HEK293 (cell line): ENCODE measurements around the gene C2CD2.

ENCODE experiments used
- CTCF ChIA-PET: fragments of 350-600 bp; formaldehyde crosslinking; extraction: SDS; loops from one replicate; lab custom pipeline; 2021; ENCODE audit warnings: antibody characterized with exemption; lab: Yijun Ruan, JAX
- POLR2A ChIA-PET: fragments of 300-600 bp; formaldehyde crosslinking; extraction: SDS; loops from one replicate; lab custom pipeline; 2020; ENCODE audit warnings: antibody characterized with exemption, inconsistent platforms; lab: Yijun Ruan, JAX
- H3K27ac ChIP-seq: fragments of 200-500 bp; sonication (Bioruptor generic); 2 replicates; pipeline ENCODE4 v1.5.1; 2014; ENCODE audit warnings: low read depth, low read length, control low read depth, inconsistent platforms; ENCODE audit errors: extremely low read depth
- H3K36me3 ChIP-seq, 2 experiments: fragments of 200-500 bp in 1 of 2; sonication (Bioruptor generic) in 1 of 2; 1 replicate in 1 of 2; 2 replicates in 1 of 2; pipeline ENCODE4 v1.5.1; 2014 to 2017; ENCODE audit warnings: inconsistent platforms in 2 of 2, low read length in 2 of 2; ENCODE audit not compliant: control insufficient read depth in 2 of 2, insufficient read depth in 1 of 2
- H3K4me1 ChIP-seq: fragments of 200-500 bp; sonication (Bioruptor generic); 2 replicates; pipeline ENCODE4 v1.5.1; 2014; ENCODE audit warnings: mild to moderate bottlenecking, low read length, inconsistent platforms; ENCODE audit not compliant: control insufficient read depth, insufficient read depth
- H3K4me3 ChIP-seq: 2 replicates; pipeline ENCODE4 v1.5.1; 2011; ENCODE audit warnings: low read depth, mild to moderate bottlenecking, control low read depth, low read length, moderate library complexity
- H3K9me3 ChIP-seq: fragments of 200-500 bp; sonication (Bioruptor generic); 2 replicates; pipeline ENCODE4 v1.5.1; 2014; ENCODE audit warnings: low read depth, low read length, inconsistent platforms; ENCODE audit not compliant: control insufficient read depth, insufficient read depth
- MZF1 ChIP-seq: fragments of 450-650 bp; formaldehyde crosslinking; IDR thresholded peaks from 2 replicates; pipeline ENCODE4 v1.5.1; 2017; ENCODE audit warnings: missing biosample characterization, missing genetic modification characterization, borderline replicate concordance
- OVOL3 ChIP-seq: fragments of 450-650 bp; formaldehyde crosslinking; IDR thresholded peaks from 2 replicates; pipeline ENCODE4 v1.5.1; 2016; ENCODE audit warnings: missing biosample characterization, missing genetic modification characterization
- SCRT1 ChIP-seq: fragments of 450-650 bp; formaldehyde crosslinking; IDR thresholded peaks from 2 replicates; pipeline ENCODE4 v1.5.1; 2016; ENCODE audit warnings: missing biosample characterization, missing genetic modification characterization, borderline replicate concordance
- SCRT2 ChIP-seq: fragments of 450-650 bp; formaldehyde crosslinking; IDR thresholded peaks from 2 replicates; pipeline ENCODE4 v1.5.1; 2016; ENCODE audit warnings: missing biosample characterization, missing genetic modification characterization
- ZIC2 ChIP-seq: fragments of 450-650 bp; formaldehyde crosslinking; IDR thresholded peaks from 2 replicates; pipeline ENCODE4 v1.5.1; 2016; ENCODE audit warnings: missing biosample characterization, missing genetic modification characterization
- ZNF133 ChIP-seq: fragments of 450-650 bp; formaldehyde crosslinking; IDR thresholded peaks from 2 replicates; pipeline ENCODE4 v1.5.1; 2016; ENCODE audit warnings: missing biosample characterization, missing genetic modification characterization
- ZNF169 ChIP-seq: fragments of 450-650 bp; formaldehyde crosslinking; IDR thresholded peaks from 2 replicates; pipeline ENCODE4 v1.5.1; 2016; ENCODE audit warnings: missing biosample characterization, missing genetic modification characterization
- ZNF202 ChIP-seq: fragments of 450-650 bp; formaldehyde crosslinking; IDR thresholded peaks from 2 replicates; pipeline ENCODE4 v1.5.1; 2016; ENCODE audit warnings: missing biosample characterization, missing genetic modification characterization, borderline replicate concordance
- ZNF214 ChIP-seq: fragments of 450-650 bp; formaldehyde crosslinking; IDR thresholded peaks from 2 replicates; pipeline ENCODE4 v1.5.1; 2017; ENCODE audit warnings: missing biosample characterization, mild to moderate bottlenecking, missing genetic modification characterization, borderline replicate concordance
- ZNF324 ChIP-seq: fragments of 450-650 bp; formaldehyde crosslinking; IDR thresholded peaks from 2 replicates; pipeline ENCODE4 v1.5.1; 2016; ENCODE audit warnings: missing biosample characterization, missing genetic modification characterization
- ZNF561 ChIP-seq: fragments of 450-650 bp; IDR thresholded peaks from 2 replicates; pipeline ENCODE4 v1.5.1; 2018; ENCODE audit warnings: missing biosample characterization, missing genetic modification characterization, borderline replicate concordance
- ZNF571 ChIP-seq: fragments of 450-650 bp; formaldehyde crosslinking; IDR thresholded peaks from 2 replicates; pipeline ENCODE4 v1.5.0; 2017; ENCODE audit warnings: missing biosample characterization, missing genetic modification characterization
- ZNF585B ChIP-seq: fragments of 450-650 bp; formaldehyde crosslinking; IDR thresholded peaks from 2 replicates; pipeline ENCODE4 v1.5.1; 2016; ENCODE audit warnings: missing biosample characterization, missing genetic modification characterization
- ZNF596 ChIP-seq: fragments of 450-650 bp; IDR thresholded peaks from 2 replicates; pipeline ENCODE4 v1.5.0; 2018; ENCODE audit warnings: missing biosample characterization, mild to moderate bottlenecking, missing genetic modification characterization, moderate library complexity
- ZNF600 ChIP-seq: fragments of 450-650 bp; formaldehyde crosslinking; IDR thresholded peaks from 2 replicates; pipeline ENCODE4 v1.5.1; 2016; ENCODE audit warnings: missing biosample characterization, missing genetic modification characterization
- ZNF629 ChIP-seq: fragments of 450-650 bp; formaldehyde crosslinking; IDR thresholded peaks from 2 replicates; pipeline ENCODE4 v1.5.1; 2017; ENCODE audit warnings: missing biosample characterization, missing genetic modification characterization
- ZNF707 ChIP-seq: fragments of 450-650 bp; formaldehyde crosslinking; IDR thresholded peaks from 2 replicates; pipeline ENCODE4 v1.5.1; 2016; ENCODE audit warnings: missing biosample characterization, missing genetic modification characterization
- TF ChIP-seq, protein P1 (sequence below): fragments of 450-650 bp; formaldehyde crosslinking; IDR thresholded peaks from 2 replicates; pipeline ENCODE4 v1.5.1; 2016; ENCODE audit warnings: missing biosample characterization, missing genetic modification characterization
- TF ChIP-seq, protein P2 (sequence below): fragments of 450-650 bp; formaldehyde crosslinking; IDR thresholded peaks from 2 replicates; pipeline ENCODE4 v1.5.1; 2017; ENCODE audit warnings: missing biosample characterization, missing genetic modification characterization
- TF ChIP-seq, protein P3 (sequence below): fragments of 450-650 bp; formaldehyde crosslinking; IDR thresholded peaks from 2 replicates; pipeline ENCODE4 v1.5.1; 2017; ENCODE audit warnings: missing biosample characterization, missing genetic modification characterization
- TF ChIP-seq, protein P4 (sequence below): fragments of 450-650 bp; IDR thresholded peaks from 2 replicates; pipeline ENCODE4 v1.5.1; 2018; ENCODE audit warnings: missing biosample characterization, mild to moderate bottlenecking, missing genetic modification characterization
- TF ChIP-seq, protein P5 (sequence below): fragments of 450-650 bp; formaldehyde crosslinking; conservative IDR thresholded peaks from 2 replicates; pipeline ENCODE4 v1.5.1; 2016; ENCODE audit warnings: low read depth, missing biosample characterization, missing genetic modification characterization

Gene C2CD2

DNA sequence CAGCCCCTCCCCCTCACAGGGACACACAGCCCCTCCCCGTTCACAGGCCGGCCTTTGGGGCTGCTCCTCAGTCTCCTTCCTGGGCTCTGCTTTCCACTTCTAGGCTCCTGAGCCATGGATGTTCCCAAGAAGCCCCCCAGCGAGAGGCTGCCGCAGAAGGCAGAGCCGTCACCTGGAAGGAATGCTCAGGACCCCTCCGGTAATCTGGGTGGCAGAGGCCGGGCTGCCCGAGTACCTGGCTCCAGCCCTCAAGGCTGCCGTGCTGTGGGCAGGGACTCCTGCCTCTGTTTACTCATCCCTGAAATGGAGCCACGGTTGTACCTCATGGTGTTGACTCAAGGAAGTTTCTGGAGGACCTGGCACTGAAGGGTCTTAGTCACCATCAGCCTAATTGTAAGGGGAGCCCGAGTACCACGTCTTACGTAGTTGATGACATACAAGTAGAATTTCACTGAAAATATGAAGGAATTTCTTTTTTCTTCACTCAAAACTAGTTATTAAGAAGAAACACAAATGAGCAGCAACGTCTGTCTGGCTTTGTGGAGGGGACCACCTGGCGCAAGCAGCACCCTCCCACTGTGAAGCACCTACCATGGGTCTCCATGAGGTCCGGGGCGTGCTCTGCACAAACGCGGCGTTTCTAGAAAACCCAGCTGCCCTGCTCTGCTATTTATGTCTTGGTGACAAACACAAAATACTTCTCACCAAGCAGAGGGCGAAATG, 108.3 kb downstream of the C2CD2 start:
- no peaks in the 10 kb centered on the region; a peak in 1 of 3 replicates for H3K36me3 ChIP-seq
- no peaks in the 10 kb centered on the region for H3K4me1 ChIP-seq
- TF ChIP-seq, protein P1, sequence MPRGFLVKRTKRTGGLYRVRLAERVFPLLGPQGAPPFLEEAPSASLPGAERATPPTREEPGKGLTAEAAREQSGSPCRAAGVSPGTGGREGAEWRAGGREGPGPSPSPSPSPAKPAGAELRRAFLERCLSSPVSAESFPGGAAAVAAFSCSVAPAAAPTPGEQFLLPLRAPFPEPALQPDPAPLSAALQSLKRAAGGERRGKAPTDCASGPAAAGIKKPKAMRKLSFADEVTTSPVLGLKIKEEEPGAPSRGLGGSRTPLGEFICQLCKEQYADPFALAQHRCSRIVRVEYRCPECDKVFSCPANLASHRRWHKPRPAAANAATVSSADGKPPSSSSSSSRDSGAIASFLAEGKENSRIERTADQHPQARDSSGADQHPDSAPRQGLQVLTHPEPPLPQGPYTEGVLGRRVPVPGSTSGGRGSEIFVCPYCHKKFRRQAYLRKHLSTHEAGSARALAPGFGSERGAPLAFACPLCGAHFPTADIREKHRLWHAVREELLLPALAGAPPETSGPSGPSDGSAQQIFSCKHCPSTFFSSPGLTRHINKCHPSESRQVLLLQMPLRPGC: no peak
- TF ChIP-seq, protein P2, sequence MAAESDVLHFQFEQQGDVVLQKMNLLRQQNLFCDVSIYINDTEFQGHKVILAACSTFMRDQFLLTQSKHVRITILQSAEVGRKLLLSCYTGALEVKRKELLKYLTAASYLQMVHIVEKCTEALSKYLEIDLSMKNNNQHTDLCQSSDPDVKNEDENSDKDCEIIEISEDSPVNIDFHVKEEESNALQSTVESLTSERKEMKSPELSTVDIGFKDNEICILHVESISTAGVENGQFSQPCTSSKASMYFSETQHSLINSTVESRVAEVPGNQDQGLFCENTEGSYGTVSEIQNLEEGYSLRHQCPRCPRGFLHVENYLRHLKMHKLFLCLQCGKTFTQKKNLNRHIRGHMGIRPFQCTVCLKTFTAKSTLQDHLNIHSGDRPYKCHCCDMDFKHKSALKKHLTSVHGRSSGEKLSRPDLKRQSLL (tag by site-specific recombination): no peak
- TF ChIP-seq MZF1: no peak
- TF ChIP-seq ZNF571 (tag by site-specific recombination): no peak
- TF ChIP-seq ZNF561: no peak
- no peaks in the 10 kb centered on the region for H3K9me3 ChIP-seq
- no peak overlapping the region for H3K4me3 ChIP-seq
- POLR2A ChIA-PET: no interaction called here
- CTCF ChIA-PET: interaction anchor here (2.5 kb wide), 1 partner anchor 28 kb away, joined by 13 read pairs; no protein-coding TSS in a partner anchor
- no peak overlapping the region for H3K27ac ChIP-seq

DNA sequence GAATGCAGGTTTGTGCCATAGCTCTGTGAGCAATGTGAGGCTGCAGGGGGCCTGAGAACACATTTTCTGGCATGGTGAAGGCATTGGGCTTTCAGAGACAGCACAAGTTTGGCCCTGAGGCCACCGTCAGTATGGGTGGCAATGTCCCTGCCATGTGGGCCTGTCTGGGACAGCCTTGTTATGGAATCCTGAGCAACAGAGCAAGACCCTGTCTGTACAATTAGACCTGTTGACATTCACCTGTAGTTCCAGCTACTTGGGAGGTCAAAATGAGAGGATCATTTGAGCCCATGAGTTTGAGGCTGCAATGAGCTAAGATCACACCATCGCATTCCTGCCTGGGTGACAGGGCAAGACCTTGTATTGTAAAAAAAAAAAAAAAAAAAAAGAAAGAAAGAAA, 110.2 kb downstream of the C2CD2 start:
- Histone ChIP-seq H3K9me3 (no peaks in the 10 kb centered on the region), H3K4me1 (no peaks in the 10 kb centered on the region), H3K36me3 (peaks cover 0 to 4% of the 10 kb centered on the region in 2 experiments; a peak in 2 of 3 replicates), H3K27ac (no peak overlapping the region), H3K4me3 (no peak overlapping the region)
- ChIA-PET CTCF (interaction anchor here (0.6 to 1.5 kb wide), 3 partner anchors 26 to 232 kb away, joined by 3 to 5 read pairs (median 3); no protein-coding TSS in a partner anchor), POLR2A (no interaction called here)
- TF ChIP-seq ZIC2 (tag by site-specific recombination) (no peak), ZNF596 (tag by site-specific recombination) (no peak), ZNF707 (tag by site-specific recombination) (no peak), SCRT2 (tag by site-specific recombination) (peak; percentile 61), SCRT1 (tag by site-specific recombination) (peak; percentile 66)
- TF ChIP-seq, protein P3, sequence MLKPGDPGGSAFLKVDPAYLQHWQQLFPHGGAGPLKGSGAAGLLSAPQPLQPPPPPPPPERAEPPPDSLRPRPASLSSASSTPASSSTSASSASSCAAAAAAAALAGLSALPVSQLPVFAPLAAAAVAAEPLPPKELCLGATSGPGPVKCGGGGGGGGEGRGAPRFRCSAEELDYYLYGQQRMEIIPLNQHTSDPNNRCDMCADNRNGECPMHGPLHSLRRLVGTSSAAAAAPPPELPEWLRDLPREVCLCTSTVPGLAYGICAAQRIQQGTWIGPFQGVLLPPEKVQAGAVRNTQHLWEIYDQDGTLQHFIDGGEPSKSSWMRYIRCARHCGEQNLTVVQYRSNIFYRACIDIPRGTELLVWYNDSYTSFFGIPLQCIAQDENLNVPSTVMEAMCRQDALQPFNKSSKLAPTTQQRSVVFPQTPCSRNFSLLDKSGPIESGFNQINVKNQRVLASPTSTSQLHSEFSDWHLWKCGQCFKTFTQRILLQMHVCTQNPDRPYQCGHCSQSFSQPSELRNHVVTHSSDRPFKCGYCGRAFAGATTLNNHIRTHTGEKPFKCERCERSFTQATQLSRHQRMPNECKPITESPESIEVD (tag by site-specific recombination): no peak
- TF ChIP-seq, protein P4, sequence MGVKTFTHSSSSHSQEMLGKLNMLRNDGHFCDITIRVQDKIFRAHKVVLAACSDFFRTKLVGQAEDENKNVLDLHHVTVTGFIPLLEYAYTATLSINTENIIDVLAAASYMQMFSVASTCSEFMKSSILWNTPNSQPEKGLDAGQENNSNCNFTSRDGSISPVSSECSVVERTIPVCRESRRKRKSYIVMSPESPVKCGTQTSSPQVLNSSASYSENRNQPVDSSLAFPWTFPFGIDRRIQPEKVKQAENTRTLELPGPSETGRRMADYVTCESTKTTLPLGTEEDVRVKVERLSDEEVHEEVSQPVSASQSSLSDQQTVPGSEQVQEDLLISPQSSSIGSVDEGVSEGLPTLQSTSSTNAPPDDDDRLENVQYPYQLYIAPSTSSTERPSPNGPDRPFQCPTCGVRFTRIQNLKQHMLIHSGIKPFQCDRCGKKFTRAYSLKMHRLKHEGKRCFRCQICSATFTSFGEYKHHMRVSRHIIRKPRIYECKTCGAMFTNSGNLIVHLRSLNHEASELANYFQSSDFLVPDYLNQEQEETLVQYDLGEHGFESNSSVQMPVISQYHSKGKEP: no peak

DNA sequence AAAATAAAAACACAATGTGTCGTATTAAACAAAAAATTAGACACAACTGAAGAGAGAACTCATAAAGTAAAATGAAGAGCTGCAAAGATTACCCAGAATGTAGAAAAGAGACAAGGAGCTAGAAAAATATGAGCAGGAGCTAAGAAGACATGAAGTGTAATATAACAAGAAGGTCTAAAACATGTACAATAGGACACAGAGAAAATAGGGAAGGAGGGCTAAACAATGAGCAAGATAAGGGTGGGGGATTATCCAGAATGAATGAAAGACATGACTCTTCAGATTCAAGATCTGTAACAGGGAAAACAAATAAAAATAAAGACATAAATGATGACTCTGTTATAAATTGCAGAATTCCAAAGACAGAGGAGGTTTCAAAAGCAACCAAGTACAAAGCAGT, 112.9 kb downstream of the C2CD2 start:
- H3K4me1 ChIP-seq: no peaks in the 10 kb centered on the region
- CTCF ChIA-PET: interaction anchor here (0.5 to 3.5 kb wide), 3 partner anchors 25 to 228 kb away, joined by 3 to 14 read pairs (median 4); no protein-coding TSS in a partner anchor
- no peak for TF ChIP-seq ZNF600
- TF ChIP-seq ZNF629 (tag by site-specific recombination): no peak
- no peak for TF ChIP-seq ZNF202
- TF ChIP-seq, protein P5, sequence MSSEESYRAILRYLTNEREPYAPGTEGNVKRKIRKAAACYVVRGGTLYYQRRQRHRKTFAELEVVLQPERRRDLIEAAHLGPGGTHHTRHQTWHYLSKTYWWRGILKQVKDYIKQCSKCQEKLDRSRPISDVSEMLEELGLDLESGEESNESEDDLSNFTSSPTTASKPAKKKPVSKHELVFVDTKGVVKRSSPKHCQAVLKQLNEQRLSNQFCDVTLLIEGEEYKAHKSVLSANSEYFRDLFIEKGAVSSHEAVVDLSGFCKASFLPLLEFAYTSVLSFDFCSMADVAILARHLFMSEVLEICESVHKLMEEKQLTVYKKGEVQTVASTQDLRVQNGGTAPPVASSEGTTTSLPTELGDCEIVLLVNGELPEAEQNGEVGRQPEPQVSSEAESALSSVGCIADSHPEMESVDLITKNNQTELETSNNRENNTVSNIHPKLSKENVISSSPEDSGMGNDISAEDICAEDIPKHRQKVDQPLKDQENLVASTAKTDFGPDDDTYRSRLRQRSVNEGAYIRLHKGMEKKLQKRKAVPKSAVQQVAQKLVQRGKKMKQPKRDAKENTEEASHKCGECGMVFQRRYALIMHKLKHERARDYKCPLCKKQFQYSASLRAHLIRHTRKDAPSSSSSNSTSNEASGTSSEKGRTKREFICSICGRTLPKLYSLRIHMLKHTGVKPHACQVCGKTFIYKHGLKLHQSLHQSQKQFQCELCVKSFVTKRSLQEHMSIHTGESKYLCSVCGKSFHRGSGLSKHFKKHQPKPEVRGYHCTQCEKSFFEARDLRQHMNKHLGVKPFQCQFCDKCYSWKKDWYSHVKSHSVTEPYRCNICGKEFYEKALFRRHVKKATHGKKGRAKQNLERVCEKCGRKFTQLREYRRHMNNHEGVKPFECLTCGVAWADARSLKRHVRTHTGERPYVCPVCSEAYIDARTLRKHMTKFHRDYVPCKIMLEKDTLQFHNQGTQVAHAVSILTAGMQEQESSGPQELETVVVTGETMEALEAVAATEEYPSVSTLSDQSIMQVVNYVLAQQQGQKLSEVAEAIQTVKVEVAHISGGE (tag by site-specific recombination): no peak
- no peak for TF ChIP-seq ZNF214 (tag by site-specific recombination)
- peak; percentile 22; the same call in 1 of the 2 replicates for TF ChIP-seq ZNF585B (tag by site-specific recombination)
- no peak for TF ChIP-seq ZNF169 (tag by site-specific recombination)
- TF ChIP-seq OVOL3: no peak
- peak; percentile 99 for TF ChIP-seq ZNF133 (tag by site-specific recombination)
- no peak for TF ChIP-seq ZNF324 (tag by site-specific recombination)

More for the DNA sequence above, 112.9 kb downstream of the C2CD2 start:
- Histone ChIP-seq H3K9me3 (no peaks in the 10 kb centered on the region), H3K4me3 (no peak overlapping the region), H3K36me3 (peaks cover 0 to 17% of the 10 kb centered on the region in 2 experiments; a peak in 1 of 3 replicates), H3K27ac (no peak overlapping the region)
- POLR2A ChIA-PET: no interaction called here
